Panc1 (cell line): ENCODE data around the gene TMEM97. TPM values are rescaled to one million over a fixed set of nuclear protein-coding genes. Genes with fewer than 3 reads are reported as not detected.

Experiments
- ATAC-seq: fragments of 200-7000 bp; cut with Tn5 transposase; 2 replicates; pipeline ENCODE4 v1.9.1; 2020; ENCODE audit warnings: mild to moderate bottlenecking, moderate library complexity
- BruUV-seq: library from RNA; stranded (reverse); fragments of 400-500 nt; replicated peaks from 2 replicates; lab custom pipeline; 2021; lab: Mats Ljungman, UMichigan
- CTCF ChIA-PET: fragments of 300-600 bp; sonication (Branson Sonifier 250); formaldehyde crosslinking; loops from one replicate; lab custom pipeline; 2022; ENCODE audit warnings: antibody characterized with exemption; lab: Charles Lee
- POLR2A ChIA-PET: fragments of 300-600 bp; sonication (Branson Sonifier 250); formaldehyde crosslinking; loops from one replicate; lab custom pipeline; 2022; ENCODE audit warnings: antibody characterized with exemption; lab: Charles Lee
- DNase-seq: peaks from one replicate; pipeline ENCODE4 v3.0.0-alpha.2; 2010; ENCODE audit warnings: low read depth, low spot score
- H3K27ac ChIP-seq: 2 replicates; pipeline ENCODE4 v1.5.1; 2011; ENCODE audit warnings: mild to moderate bottlenecking, low read length, inconsistent platforms
- H3K27me3 ChIP-seq: fragments of 200-500 bp; sonication (Bioruptor generic); 2 replicates; pipeline ENCODE4 v1.6.0; 2014; ENCODE audit warnings: low read length, inconsistent platforms; ENCODE audit not compliant: control insufficient read depth, insufficient read depth
- H3K36me3 ChIP-seq: fragments of 200-500 bp; sonication (Bioruptor generic); 2 replicates; pipeline ENCODE4 v1.5.1; 2014; ENCODE audit warnings: inconsistent platforms, mild to moderate bottlenecking, low read length, moderate library complexity; ENCODE audit not compliant: control insufficient read depth, insufficient read depth
- H3K4me1 ChIP-seq: 2 replicates; pipeline ENCODE4 v1.5.1; 2011; ENCODE audit warnings: inconsistent platforms, mild to moderate bottlenecking, low read length, moderate library complexity; ENCODE audit not compliant: control insufficient read depth, insufficient read depth
- H3K4me3 ChIP-seq, 2 experiments: 2 replicates each; pipeline ENCODE4 v1.5.1; 2011 to 2012; ENCODE audit warnings: low read depth in 2 of 2, low read length in 2 of 2, mild to moderate bottlenecking in 2 of 2, inconsistent platforms in 1 of 2, moderate library complexity in 1 of 2
- H3K9me3 ChIP-seq: fragments of 200-500 bp; sonication (Bioruptor generic); 2 replicates; pipeline ENCODE4 v1.5.1; 2014; ENCODE audit warnings: low read depth, mild to moderate bottlenecking, inconsistent platforms, low read length, moderate library complexity; ENCODE audit not compliant: control insufficient read depth, insufficient read depth
- POLR2AphosphoS5 ChIP-seq: IDR thresholded peaks from 2 replicates; pipeline ENCODE4 v1.6.1; 2012; ENCODE audit warnings: mild to moderate bottlenecking, low read depth, low read length, moderate library complexity
- SIN3A ChIP-seq: IDR thresholded peaks from 2 replicates; pipeline ENCODE4 v1.6.1; 2012; ENCODE audit warnings: low read depth, mild to moderate bottlenecking, low read length, moderate library complexity, borderline replicate concordance; ENCODE audit not compliant: insufficient read depth
- TCF7L2 ChIP-seq: IDR thresholded peaks from 2 replicates; pipeline ENCODE4 v1.6.1; 2011; ENCODE audit warnings: mild to moderate bottlenecking, low read depth, low read length, inconsistent platforms
- in situ Hi-C: cut with HindIII; loops from 2 replicates; pipeline ENCODE4 v1.10.0; 2016; ENCODE audit warnings: low sequenced_read_pairs, low pct_unique_long_range_greater_than_20kb
- intact Hi-C: fragments of 100-400 bp; cut with micrococcal nuclease; formaldehyde crosslinking; loops from one replicate; pipeline ENCODE4 v1.10.0; 2022; ENCODE audit not compliant: unreplicated experiment
- total RNA-seq: library from RNA; stranded (reverse); gene quantifications from one replicate; pipeline ENCODE4 v1.2.1, GENCODE V29; 2021; ENCODE audit not compliant: unreplicated experiment
- TF ChIP-seq, protein P1 (sequence below), 2 experiments: IDR thresholded peaks; 2 replicates each; pipeline ENCODE4 v1.6.1; 2011 to 2012; ENCODE audit warnings: low read depth in 2 of 2, control low read depth in 1 of 2, low read length in 1 of 2, mild to moderate bottlenecking in 1 of 2, moderate library complexity in 1 of 2; ENCODE audit not compliant: insufficient read depth in 1 of 2
- TF ChIP-seq, protein P2 (sequence below): fragments of 450-650 bp; IDR thresholded peaks from 2 replicates; pipeline ENCODE4 v1.5.1; 2017; ENCODE audit warnings: mild to moderate bottlenecking

TMEM97 gene
- total RNA-seq, 1 experiment from 2014 or later = 78.7 TPM

DNA sequence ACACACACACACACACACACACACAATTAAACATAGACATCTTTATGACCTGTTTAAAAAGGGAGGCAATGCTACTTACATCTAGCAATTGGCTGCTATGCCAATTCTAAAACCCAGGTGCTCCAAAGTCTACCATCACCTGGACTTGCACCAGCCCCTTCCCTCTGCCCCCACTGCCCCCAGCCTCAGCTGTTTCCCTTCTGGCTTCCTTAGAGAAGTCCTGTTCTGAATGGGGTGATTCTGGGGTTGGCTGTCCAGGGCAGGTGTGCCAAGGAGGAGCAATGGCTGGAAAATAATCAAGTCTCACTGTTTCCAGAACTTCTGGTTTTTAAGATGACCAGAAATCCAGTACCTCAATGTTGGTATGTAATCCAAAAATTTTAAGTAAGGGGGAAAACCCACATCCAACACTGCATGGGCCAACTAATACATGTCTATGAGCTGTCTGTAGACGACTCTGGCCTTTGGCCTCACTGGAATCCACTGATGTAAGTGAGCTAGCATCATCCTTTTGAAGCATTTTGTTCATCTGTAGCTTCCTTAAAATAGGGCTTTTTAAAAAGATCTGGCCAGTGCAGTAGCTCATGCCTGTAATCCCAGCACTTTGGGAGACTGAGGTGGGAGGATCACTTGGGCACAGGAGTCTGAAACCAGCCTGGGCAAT is 14.2 kb downstream of the TMEM97 start:
- TF ChIP-seq TCF7L2 = no peak
- TF ChIP-seq POLR2AphosphoS5 = no peak
- TF ChIP-seq, protein P1, sequence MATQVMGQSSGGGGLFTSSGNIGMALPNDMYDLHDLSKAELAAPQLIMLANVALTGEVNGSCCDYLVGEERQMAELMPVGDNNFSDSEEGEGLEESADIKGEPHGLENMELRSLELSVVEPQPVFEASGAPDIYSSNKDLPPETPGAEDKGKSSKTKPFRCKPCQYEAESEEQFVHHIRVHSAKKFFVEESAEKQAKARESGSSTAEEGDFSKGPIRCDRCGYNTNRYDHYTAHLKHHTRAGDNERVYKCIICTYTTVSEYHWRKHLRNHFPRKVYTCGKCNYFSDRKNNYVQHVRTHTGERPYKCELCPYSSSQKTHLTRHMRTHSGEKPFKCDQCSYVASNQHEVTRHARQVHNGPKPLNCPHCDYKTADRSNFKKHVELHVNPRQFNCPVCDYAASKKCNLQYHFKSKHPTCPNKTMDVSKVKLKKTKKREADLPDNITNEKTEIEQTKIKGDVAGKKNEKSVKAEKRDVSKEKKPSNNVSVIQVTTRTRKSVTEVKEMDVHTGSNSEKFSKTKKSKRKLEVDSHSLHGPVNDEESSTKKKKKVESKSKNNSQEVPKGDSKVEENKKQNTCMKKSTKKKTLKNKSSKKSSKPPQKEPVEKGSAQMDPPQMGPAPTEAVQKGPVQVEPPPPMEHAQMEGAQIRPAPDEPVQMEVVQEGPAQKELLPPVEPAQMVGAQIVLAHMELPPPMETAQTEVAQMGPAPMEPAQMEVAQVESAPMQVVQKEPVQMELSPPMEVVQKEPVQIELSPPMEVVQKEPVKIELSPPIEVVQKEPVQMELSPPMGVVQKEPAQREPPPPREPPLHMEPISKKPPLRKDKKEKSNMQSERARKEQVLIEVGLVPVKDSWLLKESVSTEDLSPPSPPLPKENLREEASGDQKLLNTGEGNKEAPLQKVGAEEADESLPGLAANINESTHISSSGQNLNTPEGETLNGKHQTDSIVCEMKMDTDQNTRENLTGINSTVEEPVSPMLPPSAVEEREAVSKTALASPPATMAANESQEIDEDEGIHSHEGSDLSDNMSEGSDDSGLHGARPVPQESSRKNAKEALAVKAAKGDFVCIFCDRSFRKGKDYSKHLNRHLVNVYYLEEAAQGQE (IDR thresholded peaks at IDR 0.05; ENCODE audit: insufficient read depth in 1 of 2, low read depth in 2 of 2, low read length in 1 of 2) = no peak
- TF ChIP-seq SIN3A = no peak
- TF ChIP-seq, protein P2, sequence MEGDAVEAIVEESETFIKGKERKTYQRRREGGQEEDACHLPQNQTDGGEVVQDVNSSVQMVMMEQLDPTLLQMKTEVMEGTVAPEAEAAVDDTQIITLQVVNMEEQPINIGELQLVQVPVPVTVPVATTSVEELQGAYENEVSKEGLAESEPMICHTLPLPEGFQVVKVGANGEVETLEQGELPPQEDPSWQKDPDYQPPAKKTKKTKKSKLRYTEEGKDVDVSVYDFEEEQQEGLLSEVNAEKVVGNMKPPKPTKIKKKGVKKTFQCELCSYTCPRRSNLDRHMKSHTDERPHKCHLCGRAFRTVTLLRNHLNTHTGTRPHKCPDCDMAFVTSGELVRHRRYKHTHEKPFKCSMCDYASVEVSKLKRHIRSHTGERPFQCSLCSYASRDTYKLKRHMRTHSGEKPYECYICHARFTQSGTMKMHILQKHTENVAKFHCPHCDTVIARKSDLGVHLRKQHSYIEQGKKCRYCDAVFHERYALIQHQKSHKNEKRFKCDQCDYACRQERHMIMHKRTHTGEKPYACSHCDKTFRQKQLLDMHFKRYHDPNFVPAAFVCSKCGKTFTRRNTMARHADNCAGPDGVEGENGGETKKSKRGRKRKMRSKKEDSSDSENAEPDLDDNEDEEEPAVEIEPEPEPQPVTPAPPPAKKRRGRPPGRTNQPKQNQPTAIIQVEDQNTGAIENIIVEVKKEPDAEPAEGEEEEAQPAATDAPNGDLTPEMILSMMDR = no peak
- in situ Hi-C loops = no loop called here
- POLR2A ChIA-PET = no interaction called here
- Histone ChIP-seq H3K36me3 (no peaks in the 10 kb centered on the region; the same call in 1 of the 2 replicates), H3K4me3 (no peak overlapping the region), H3K27me3 (no peaks in the 10 kb centered on the region), H3K4me1 (peaks cover 24% of the 10 kb centered on the region), H3K27ac (no peak overlapping the region), H3K9me3 (no peaks in the 10 kb centered on the region)
- intact Hi-C loops = no loop called here
- BruUV-seq = TSS peak; percentile 50
- ATAC-seq (no peak), DNase-seq (no peak)
- CTCF ChIA-PET = interaction anchor here (0.7 kb wide), 1 partner anchor 152 kb away, joined by 4 read pairs; no protein-coding TSS in a partner anchor

DNA sequence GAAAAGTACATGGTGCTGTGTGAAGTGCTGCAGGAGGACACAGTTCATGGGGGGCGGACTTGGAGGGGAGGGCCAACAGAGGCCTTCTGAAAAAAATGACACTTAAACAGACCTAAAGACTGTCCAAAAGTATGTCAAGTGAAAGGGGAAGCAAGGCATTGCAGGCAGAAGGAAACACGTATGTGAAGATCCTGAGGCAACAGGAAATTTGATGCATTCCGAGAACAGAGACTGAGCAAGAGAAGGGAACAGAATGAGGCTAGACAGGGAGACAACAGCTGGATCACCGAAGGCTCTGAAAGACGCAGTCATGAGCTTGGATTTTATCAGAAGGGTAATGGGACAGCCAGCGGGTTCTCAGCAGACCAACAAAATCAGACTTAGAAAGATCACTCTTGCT is 15.2 kb downstream of the TMEM97 start:
- H3K27ac ChIP-seq = peak overlapping the region; percentile 69
- intact Hi-C loops = no loop called here
- TF ChIP-seq POLR2AphosphoS5 = no peak
- TF ChIP-seq SIN3A = no peak
- TF ChIP-seq, protein P1 (IDR thresholded peaks at IDR 0.05; ENCODE audit: insufficient read depth in 1 of 2, low read depth in 2 of 2, low read length in 1 of 2) = no peak
- TF ChIP-seq, protein P2 = no peak
- TF ChIP-seq TCF7L2 = no peak
- peaks cover 27% of the 10 kb centered on the region for H3K4me1 ChIP-seq
- H3K27me3 ChIP-seq = no peaks in the 10 kb centered on the region
- no TSS peak for BruUV-seq
- H3K4me3 ChIP-seq = peak overlapping the region; percentile 87 to 95
- ATAC-seq (no peak), DNase-seq (no peak)
- no peaks in the 10 kb centered on the region for H3K9me3 ChIP-seq
- in situ Hi-C loops = no loop called here
- no peaks in the 10 kb centered on the region; the same call in 1 of the 2 replicates for H3K36me3 ChIP-seq
- ChIA-PET POLR2A (no interaction called here), CTCF (interaction anchor here (0.5 kb wide), 1 partner anchor 111 kb away, joined by 8 read pairs; no protein-coding TSS in a partner anchor)
